Right lung (tissue), 5 donors: ENCODE results near the gene ANP32B. TPM values are rescaled to one million over a fixed set of nuclear protein-coding genes. Genes with fewer than 3 reads are reported as not detected.
"Not testable (repeated sequence)": the region's sequence is repeated elsewhere in the genome, so short reads cannot be mapped to it uniquely, and the experiment has no call there.

ENCODE experiments used
- DNase-seq, 2 donors: peaks; one replicate each; pipeline ENCODE4 v3.0.0-alpha.2; 2013
- polyA plus RNA-seq, 5 donors: library from polyadenylated mRNA; unstranded; fragments of 120-200 nt; gene quantifications; one replicate each; pipeline versions ENCODE4 v1.2.1 to v1.2.3, GENCODE V29; 2013; ENCODE audit warnings: inconsistent platforms in 1 of 5, low replicate concordance in 1 of 5; ENCODE audit not compliant: insufficient read length in 5 of 5, insufficient read depth in 1 of 5

Gene ANP32B
- polyA plus RNA-seq, 5 donors: 228 to 321 (median 273) TPM

- DNase-seq: no peak
Measured at GRCh38 chr9:97987487-97987886, 4.3 kb downstream of the ANP32B start.

- DNase-seq: no peak
Measured at GRCh38 chr9:97990259-97990658, 7.1 kb downstream of the ANP32B start.

DNA sequence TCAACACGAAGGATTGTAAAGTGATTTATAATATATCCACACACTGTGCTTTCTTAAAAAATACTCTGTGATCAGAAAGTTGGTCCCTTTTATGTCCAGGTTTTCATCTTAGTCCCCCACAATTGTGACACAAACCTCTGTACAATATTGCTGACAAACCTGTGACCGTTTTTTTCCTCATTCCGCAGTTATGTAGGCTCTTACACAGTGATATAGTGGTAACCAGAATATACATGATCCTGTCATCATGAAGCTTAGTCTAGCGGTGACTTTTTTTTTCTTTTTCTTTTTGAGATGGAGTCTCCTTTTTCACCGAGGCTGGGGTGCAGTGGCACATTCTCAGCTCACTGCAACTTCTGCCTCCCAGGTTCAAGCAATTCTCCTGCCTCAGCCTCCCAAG, 8.7 kb downstream of the ANP32B start:
- DNase-seq: no peak

DNA sequence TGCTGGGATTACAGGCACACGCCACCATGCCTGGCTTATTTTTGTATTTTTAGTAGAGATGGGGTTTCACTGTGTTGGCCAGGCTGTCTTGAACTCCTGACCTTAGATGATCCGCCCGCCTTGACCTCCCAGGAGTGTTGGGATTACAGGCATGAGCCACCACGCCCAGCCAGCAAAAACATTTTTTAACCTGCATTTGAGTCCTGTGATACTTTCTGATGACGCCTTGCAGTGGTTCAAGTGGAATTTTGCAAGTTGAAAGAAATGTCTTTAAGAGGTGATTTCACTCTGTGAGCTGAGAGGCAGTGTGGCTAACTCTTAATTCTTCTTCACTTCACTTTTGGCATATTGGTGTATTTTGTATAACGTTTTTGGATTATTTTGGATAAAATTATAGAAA, 9.1 kb downstream of the ANP32B start:
- no peak for DNase-seq

DNA sequence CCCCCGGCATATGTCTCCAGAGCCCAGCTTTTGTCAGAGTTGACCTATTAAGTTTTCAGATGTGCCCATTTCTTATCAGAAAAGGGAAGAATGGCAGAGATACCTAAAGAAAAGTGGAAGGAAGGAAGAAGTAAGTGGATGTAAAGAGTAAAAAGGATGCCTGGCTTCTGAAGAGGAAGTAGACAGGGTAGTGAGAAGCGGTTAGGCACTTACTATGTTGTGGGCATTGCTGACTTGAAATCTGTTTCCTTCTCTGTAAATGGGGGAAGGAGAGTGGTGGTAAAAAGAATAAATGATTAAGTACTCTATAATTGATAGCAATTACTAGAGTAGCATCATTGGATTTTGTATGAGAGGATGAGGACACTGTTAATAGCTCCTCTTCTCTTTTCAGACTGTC, 9.9 kb downstream of the ANP32B start:
- DNase-seq: no peak

GRCh38 chr9:97994703-97995102, 11.6 kb downstream of the ANP32B start:
- DNase-seq: no peak

DNA sequence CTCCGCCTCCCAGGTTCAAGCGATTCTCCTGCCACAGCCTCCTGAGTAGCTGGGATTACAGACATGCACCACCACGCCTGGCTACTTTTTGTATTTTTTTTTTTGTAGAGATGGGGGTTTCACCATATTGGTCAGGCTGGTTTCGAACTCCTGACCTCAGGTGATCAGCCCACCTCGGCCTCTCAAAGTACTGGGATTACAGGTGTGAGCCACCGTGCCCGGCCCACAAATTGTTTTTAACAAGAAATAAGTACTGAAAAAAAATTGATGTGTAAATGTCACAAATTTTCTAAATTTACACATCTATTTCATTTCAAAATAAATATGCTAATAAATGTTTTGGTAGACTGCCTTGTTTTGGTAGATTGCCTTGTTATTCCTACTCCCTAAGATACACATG, 13.5 kb downstream of the ANP32B start:
- not testable (repeated sequence) for DNase-seq

- no peak for DNase-seq
Measured at GRCh38 chr9:97997330-97998276, 14.5 kb downstream of the ANP32B start.

GRCh38 chr9:98002808-98003207, 19.7 kb downstream of the ANP32B start:
- DNase-seq: no peak

- no peak for DNase-seq
Measured at GRCh38 chr9:98006127-98006796, 23.1 kb downstream of the ANP32B start.

- DNase-seq: no peak
Measured at GRCh38 chr9:98007251-98007928, 24.2 kb downstream of the ANP32B start.

- no peak for DNase-seq
Measured at GRCh38 chr9:98008764-98009163, 25.6 kb downstream of the ANP32B start.

GRCh38 chr9:98009437-98009836, 26.3 kb downstream of the ANP32B start:
- DNase-seq: no peak

- DNase-seq: no peak
Measured at GRCh38 chr9:98009936-98010335, 26.8 kb downstream of the ANP32B start.

- DNase-seq: no peak
Measured at GRCh38 chr9:98010445-98010844, 27.3 kb downstream of the ANP32B start.

GRCh38 chr9:98011122-98011521, 28.0 kb downstream of the ANP32B start:
- no peak for DNase-seq

DNA sequence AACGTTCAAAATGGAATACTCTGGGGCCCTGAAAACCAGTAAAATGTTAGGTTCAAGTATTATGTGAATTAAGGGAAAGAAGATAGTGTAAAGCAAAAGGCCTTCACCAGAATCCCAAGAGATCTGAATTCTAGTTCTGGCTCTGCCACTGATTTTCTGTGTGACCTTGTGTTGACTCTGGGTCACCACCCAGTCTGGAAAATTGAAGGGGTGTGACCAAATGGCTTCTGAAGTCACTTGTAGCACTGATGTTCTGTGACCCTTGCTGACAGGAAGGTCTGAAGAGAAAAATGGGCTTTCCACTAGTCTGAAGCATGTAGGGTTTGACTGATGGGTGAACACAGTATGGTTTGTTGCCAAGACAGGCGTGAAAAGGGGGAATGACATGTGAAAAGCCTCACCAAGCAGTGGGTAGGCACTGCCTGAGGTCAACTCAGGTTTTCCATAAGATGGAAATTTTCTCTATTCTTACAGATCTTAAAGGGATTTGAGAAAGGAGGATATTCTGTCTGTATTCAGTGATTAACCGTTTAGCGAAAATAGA, 33.1 kb downstream of the ANP32B start:
- no peak for DNase-seq

- DNase-seq: no peak
Measured at GRCh38 chr9:98017306-98017705, 34.2 kb downstream of the ANP32B start.

- no peak for DNase-seq
Measured at GRCh38 chr9:98018347-98018746, 35.2 kb downstream of the ANP32B start.

- DNase-seq: no peak
Measured at GRCh38 chr9:98019098-98019497, 36.0 kb downstream of the ANP32B start.

DNA sequence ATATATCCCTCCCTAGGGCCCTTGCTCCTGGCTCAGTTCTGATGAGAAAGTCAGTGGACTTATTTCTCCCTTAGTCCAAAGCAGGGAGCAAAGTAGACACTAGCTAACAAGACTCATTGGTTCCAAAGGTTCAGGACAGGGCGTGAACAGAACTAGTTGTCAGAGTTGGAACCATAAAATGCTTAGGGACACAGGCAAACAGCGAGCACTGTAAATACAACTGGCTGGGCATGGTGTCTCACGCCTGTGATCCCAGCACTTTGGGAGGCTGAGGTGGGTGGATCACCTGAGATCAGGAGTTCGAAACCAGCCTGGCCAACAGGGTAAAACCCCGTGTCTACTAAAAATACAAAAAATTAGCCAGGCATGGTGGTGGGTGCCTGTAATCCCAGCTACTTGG, 36.7 kb downstream of the ANP32B start:
- DNase-seq: not testable (repeated sequence)

GRCh38 chr9:98020476-98021145, 37.5 kb downstream of the ANP32B start:
- DNase-seq: no peak
